A673 (cell line): ENCODE data around the gene SPATA33. TPM values are rescaled to one million over a fixed set of nuclear protein-coding genes. Genes with fewer than 3 reads are reported as not detected.

Experiments
- BruUV-seq: library from RNA; stranded (reverse); fragments of 400-500 nt; replicated peaks from 2 replicates; lab custom pipeline; 2021; lab: Mats Ljungman, UMichigan
- CTCF ChIA-PET: fragments of 300-600 bp; sonication (Branson Sonifier 250); formaldehyde crosslinking; loops from one replicate; lab custom pipeline; 2022; ENCODE audit warnings: antibody characterized with exemption; lab: Charles Lee
- POLR2A ChIA-PET: fragments of 300-600 bp; sonication (Branson Sonifier 250); formaldehyde crosslinking; loops from one replicate; lab custom pipeline; 2022; ENCODE audit warnings: antibody characterized with exemption; ENCODE audit not compliant: low non-redundant PET; lab: Charles Lee
- DNase-seq: peaks from one replicate; pipeline ENCODE4 v3.0.0-alpha.2; 2015; ENCODE audit warnings: low spot score
- H3K27ac ChIP-seq: fragments of 200-600 bp; sonication (generic); 2 replicates; pipeline ENCODE4 v1.5.1; 2016; ENCODE audit warnings: mixed run types, low read depth, mild to moderate bottlenecking, mixed read lengths, antibody characterized with exemption, low read length; ENCODE audit not compliant: poor library complexity, severe bottlenecking
- H3K27me3 ChIP-seq: fragments of 200-600 bp; sonication (generic); replicated peaks from 2 replicates; pipeline ENCODE4 v1.6.1; 2017; ENCODE audit warnings: mixed run types, low read depth, mild to moderate bottlenecking, mixed read lengths, antibody characterized with exemption, low read length; ENCODE audit not compliant: insufficient read depth, poor library complexity
- H3K36me3 ChIP-seq: fragments of 200-600 bp; sonication (generic); 2 replicates; pipeline ENCODE4 v1.6.1; 2016; ENCODE audit warnings: mixed run types, mild to moderate bottlenecking, mixed read lengths, antibody characterized with exemption, low read length; ENCODE audit not compliant: insufficient read depth, poor library complexity, severe bottlenecking
- H3K4me1 ChIP-seq: fragments of 200-600 bp; sonication (generic); 2 replicates; pipeline ENCODE4 v1.6.1; 2017; ENCODE audit warnings: mixed run types, mild to moderate bottlenecking, mixed read lengths, antibody characterized with exemption, low read length; ENCODE audit not compliant: insufficient read depth, poor library complexity, severe bottlenecking
- H3K4me3 ChIP-seq: fragments of 200-600 bp; sonication (generic); 2 replicates; pipeline ENCODE4 v1.5.1; 2016; ENCODE audit warnings: low read depth, mixed run types, mild to moderate bottlenecking, mixed read lengths, low read length; ENCODE audit not compliant: poor library complexity, severe bottlenecking
- H3K9me3 ChIP-seq: fragments of 200-600 bp; sonication (generic); 2 replicates; pipeline ENCODE4 v1.6.1; 2016; ENCODE audit warnings: mixed run types, low read depth, mild to moderate bottlenecking, mixed read lengths, antibody characterized with exemption, low read length; ENCODE audit not compliant: poor library complexity, severe bottlenecking
- EZH2 ChIP-seq: fragments of 200-600 bp; sonication (generic); IDR thresholded peaks from 2 replicates; pipeline ENCODE4 v1.6.1; 2017; ENCODE audit warnings: borderline replicate concordance, low read depth, mild to moderate bottlenecking, mixed read lengths, antibody characterized with exemption, low read length; ENCODE audit not compliant: poor library complexity, severe bottlenecking
- intact Hi-C: fragments of 100-400 bp; cut with micrococcal nuclease; formaldehyde crosslinking; loops from one replicate; pipeline ENCODE4 v1.10.0; 2022; ENCODE audit not compliant: unreplicated experiment
- total RNA-seq: library from RNA; stranded (reverse); gene quantifications from 2 replicates; pipeline ENCODE4 v1.2.3, GENCODE V29; 2021
- TF ChIP-seq, protein P1 (sequence below): fragments of 300-800, 200-600 bp; sonication (generic); conservative IDR thresholded peaks from 2 replicates; pipeline ENCODE4 v1.5.1; 2017; ENCODE audit warnings: low read depth, mild to moderate bottlenecking, antibody characterized with exemption, low read length, moderate library complexity, mixed read lengths

Gene SPATA33
- total RNA-seq, 1 experiment from 2014 or later = 46.7 TPM

DNA sequence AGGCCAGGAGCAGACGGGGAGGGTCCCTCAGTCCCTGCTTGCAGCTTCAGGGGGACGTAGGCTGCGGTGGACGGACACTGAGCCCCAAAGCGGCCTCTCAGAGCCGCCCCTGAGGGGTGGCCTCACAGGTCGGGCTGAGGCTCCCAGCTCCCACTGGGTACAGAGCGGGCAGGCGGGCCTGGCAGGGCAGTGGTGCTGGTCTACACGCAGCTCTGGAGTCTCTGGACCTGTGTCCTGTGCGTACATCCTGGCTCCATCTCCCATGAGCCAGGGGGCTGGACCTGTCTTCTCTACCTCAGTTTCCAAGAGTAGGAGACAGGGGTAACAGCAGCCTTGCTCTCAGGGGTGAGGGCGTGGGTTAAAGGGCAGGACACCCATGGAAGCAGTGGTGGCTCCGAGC lies 42.5 kb upstream of the SPATA33 start:
- H3K4me1 ChIP-seq = peaks cover 23% of the 10 kb centered on the region

GRCh38 chr16:89615596-89616090 lies 42.0 kb upstream of the SPATA33 start:
- ChIA-PET CTCF (interaction anchor here (0.7 kb wide), 1 partner anchor 10 kb away, joined by 4 read pairs; no protein-coding TSS in a partner anchor), POLR2A (no interaction called here)
- no peaks in the 10 kb centered on the region for H3K27me3 ChIP-seq
- no peaks in the 10 kb centered on the region for H3K9me3 ChIP-seq
- H3K4me3 ChIP-seq = no peak overlapping the region
- no peak for DNase-seq
- intact Hi-C loops = no loop called here
- H3K27ac ChIP-seq = peak overlapping the region; percentile 49
- no peaks in the 10 kb centered on the region for H3K36me3 ChIP-seq
- TF ChIP-seq, protein P1, sequence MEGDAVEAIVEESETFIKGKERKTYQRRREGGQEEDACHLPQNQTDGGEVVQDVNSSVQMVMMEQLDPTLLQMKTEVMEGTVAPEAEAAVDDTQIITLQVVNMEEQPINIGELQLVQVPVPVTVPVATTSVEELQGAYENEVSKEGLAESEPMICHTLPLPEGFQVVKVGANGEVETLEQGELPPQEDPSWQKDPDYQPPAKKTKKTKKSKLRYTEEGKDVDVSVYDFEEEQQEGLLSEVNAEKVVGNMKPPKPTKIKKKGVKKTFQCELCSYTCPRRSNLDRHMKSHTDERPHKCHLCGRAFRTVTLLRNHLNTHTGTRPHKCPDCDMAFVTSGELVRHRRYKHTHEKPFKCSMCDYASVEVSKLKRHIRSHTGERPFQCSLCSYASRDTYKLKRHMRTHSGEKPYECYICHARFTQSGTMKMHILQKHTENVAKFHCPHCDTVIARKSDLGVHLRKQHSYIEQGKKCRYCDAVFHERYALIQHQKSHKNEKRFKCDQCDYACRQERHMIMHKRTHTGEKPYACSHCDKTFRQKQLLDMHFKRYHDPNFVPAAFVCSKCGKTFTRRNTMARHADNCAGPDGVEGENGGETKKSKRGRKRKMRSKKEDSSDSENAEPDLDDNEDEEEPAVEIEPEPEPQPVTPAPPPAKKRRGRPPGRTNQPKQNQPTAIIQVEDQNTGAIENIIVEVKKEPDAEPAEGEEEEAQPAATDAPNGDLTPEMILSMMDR = peak; percentile 60
- no peak for TF ChIP-seq EZH2
- peaks cover 28% of the 10 kb centered on the region for H3K4me1 ChIP-seq
- BruUV-seq = no TSS peak

More for the DNA sequence above, 42.5 kb upstream of the SPATA33 start:
- H3K27me3 ChIP-seq = no peaks in the 10 kb centered on the region
- DNase-seq = no peak
- no peak overlapping the region for H3K27ac ChIP-seq
- POLR2A ChIA-PET = no interaction called here
- no peaks in the 10 kb centered on the region for H3K36me3 ChIP-seq
- intact Hi-C loops = no loop called here
- TF ChIP-seq, protein P1 = no peak
- TF ChIP-seq EZH2 = no peak
- CTCF ChIA-PET = interaction anchor here (0.7 kb wide), 1 partner anchor 9 kb away, joined by 4 read pairs; no protein-coding TSS in a partner anchor
- no TSS peak for BruUV-seq
- H3K9me3 ChIP-seq = no peaks in the 10 kb centered on the region
- H3K4me3 ChIP-seq = no peak overlapping the region

GRCh38 chr16:89616623-89617022 lies 41.0 kb upstream of the SPATA33 start:
- Histone ChIP-seq H3K27ac (peak overlapping the region; percentile 49), H3K9me3 (no peaks in the 10 kb centered on the region), H3K4me3 (no peak overlapping the region), H3K36me3 (no peaks in the 10 kb centered on the region), H3K27me3 (no peaks in the 10 kb centered on the region), H3K4me1 (peaks cover 37% of the 10 kb centered on the region)
- ChIA-PET POLR2A (no interaction called here), CTCF (interaction anchor here (0.5 kb wide), 1 partner anchor 70 kb away, joined by 3 read pairs; the partner anchor contains the start of gene CDK10)
- TF ChIP-seq, protein P1 = no peak
- TF ChIP-seq EZH2 = no peak
- intact Hi-C loops = no loop called here
- DNase-seq = peak; percentile 80
- no TSS peak for BruUV-seq
